Measurements from ENCODE around the gene CRK.
"Not testable (repeated sequence)": the region's sequence is repeated elsewhere in the genome, so short reads cannot be mapped to it uniquely, and the experiment has no call there.

CRK gene

GRCh38 chr17:1467898-1468492, 12.0 kb upstream of the CRK start:
- no peak for DNase-seq (ENCODE audit: low spot score)

GRCh38 chr17:1467258-1467657, 11.2 kb upstream of the CRK start:
- no peak for DNase-seq (ENCODE audit: low spot score)

DNA sequence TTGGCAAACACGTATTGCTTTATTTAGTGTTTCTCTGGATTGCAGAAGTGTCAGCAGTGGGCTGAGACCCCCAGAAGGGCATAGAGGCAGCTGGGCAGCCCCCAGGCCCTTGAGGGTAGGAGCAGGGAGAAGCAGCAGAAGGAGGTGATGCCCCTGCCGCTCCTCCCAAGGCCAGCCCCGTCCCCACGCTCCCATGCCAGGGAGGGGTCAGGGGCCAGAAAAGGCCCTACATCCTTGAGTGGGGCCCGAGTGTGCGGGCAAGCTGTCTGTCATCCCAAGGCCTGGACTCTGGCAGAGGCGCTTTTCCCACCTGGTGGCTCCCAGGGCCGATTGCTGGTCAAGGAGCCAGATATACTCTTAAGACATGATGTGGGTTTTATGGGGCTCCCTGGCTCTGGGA, 8.2 kb upstream of the CRK start:
- no peak for DNase-seq (ENCODE audit: low spot score)

DNA sequence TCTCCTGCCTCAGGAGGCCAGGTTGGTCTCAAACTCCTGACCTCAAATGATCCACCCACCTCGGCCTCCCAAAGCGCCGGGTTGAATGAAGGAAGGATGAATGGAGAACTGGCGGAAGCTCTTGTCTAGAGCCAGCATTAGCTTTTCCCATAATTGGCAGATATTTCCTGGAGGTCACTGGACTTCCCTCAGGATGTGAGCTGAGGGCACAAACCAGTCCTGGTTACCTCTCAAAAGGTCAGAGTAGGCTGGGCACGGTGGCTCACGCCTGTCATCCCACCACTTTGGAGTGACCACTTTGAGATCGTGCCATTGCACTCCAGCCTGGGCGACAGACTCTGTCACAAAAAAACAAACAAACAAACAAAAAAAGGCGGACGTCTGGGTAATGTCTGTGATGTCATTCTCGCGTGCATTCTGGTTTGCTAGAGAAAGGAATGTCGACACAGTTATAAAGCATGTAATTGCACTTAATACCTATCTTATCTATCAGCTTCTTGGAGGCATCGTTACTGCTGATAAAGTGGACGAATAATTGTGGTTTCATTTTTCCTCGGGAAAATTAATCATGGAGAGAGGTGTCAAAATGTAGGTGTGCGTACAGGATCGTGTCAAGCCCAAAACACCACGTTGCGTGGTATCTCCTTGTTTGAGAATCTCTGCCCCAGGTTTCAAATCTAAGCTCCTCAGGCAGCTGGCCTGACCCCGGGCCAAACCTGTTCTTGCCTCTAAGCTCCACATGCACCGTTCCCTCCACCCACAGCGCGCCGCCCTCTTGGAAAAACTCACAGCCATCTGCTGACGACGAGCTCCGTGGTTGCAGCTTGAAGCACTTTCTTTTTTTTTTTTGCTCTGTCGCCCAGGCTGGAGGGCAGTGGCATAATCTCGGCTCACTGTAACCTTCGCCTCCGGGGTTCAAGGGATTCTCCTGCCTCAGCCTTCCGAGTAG, 6.4 kb upstream of the CRK start:
- no peak for DNase-seq (ENCODE audit: low spot score)

DNA sequence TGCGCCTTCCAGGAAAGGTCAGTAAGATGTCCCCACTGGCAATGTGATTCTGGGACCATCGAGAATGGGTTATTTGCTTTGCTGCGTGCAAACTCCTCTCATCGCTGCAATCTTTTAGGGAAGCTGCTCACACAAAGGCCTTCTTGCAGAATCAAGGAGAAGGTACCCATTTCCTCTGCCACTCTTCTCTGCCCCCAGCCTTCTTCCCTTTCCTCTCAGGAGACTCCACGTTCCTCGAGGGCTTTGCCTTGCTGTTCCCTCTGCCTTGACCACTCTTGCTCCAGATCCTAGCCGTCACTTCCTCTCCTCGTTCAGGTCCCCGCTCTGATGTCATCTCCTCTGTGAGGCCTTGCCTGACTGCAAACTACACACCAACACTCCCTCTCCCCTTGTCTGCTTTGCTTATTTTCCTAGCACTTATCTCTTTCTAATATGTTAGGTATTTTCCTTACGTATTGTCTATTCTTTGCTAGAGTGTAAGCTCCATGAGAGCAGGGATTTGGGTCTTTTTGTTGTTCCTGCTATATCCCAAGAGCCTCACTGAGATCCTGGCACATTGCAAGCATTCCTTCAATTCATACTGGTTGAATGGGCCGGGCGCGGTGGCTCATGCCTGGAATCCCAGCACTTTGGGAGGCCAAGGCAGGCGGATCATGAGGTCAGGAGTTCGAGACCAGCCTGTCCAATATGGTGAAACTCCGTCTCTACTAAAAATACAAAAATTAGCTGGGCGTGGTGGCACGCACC, 5.3 kb upstream of the CRK start:
- DNase-seq (ENCODE audit: low spot score) = no peak

DNA sequence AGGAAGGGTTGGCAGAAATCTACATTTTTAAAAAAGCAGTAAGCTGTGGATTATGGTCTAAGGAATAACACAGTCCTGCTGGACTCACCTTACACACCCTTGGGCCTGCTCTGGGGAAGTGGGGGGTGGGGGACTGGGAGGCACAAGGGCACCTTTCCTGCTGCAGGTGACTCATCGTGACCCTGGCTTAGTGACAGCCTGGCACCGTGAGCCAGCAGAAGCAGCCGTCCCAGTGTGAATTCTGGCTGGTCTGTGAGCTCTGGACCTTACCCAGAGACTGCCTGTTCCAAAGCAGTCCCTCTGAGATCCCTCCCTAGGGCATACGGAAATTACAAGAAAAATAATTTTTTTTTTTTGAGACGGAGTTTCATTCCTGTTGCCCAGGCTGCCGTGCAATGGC, 4.2 kb upstream of the CRK start:
- no peak for DNase-seq (ENCODE audit: low spot score)

DNA sequence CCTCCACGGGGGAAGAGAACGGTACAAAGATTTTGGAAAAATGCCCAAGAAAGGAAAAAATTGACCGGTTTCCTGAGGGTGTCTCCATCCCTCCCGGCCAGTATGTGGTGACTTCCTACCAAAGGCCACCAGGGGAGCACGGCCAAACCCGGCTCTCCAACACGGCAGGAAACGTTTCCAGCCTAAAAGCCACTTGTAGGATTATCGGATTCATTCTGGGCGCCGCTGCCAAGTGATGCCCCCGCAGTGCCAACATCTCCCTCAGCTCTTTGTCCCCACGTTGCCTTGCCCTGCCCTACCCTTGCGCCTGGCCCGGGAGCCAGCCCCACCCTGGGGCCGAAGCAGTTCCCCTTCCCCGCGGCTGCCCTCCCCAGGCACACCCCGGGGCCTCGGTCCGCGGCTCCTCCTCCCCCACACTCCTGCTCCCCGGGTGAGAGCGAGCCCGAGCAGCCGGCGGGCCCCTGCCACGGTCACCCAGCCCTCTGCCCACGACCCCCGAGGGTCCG, 688 bp downstream of the CRK start:
- peak; percentile 23 for DNase-seq (ENCODE audit: low spot score)

DNA sequence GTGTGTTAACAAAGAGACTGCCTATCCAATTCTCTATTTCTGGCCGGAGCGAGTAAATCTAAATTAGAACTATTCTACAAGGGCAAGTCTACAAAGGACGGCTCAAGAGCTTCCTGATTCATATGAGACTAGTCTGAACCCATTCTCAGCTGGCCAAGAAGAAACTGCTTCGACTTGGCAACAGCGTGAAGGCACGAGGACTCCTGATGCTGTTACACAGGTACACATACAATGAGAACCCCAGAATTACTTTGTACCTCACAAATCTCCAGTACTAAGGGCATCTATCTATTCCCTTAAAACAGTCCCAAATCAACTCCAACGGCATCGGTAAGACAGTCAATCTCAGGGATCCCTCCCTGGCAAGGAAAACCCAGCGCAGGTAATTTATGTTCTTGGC, 1.5 kb downstream of the CRK start:
- DNase-seq (ENCODE audit: low spot score) = no peak

- DNase-seq (ENCODE audit: low spot score) = not testable (repeated sequence)
Measured at GRCh38 chr17:1453694-1454093, 2.3 kb downstream of the CRK start.

DNA sequence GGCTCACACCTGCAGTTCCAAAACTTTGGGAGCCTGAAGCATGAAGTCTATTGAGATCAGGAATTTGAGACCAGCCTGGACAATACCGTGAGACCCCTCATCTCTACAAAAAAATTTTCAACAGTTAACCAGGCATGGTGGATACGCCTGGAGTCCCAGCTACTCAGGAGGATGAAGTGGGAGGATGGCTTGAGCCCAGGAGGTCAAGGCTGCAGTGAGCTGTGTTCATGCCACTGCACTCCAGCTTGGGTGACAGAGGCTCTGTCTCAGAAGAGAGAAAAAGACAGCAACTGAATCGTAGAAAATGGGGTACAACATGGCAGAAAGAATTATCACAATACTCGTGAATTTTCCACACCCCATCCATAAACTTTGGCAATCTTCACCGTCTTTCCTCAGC, 3.2 kb downstream of the CRK start:
- DNase-seq (ENCODE audit: low spot score) = no peak

DNA sequence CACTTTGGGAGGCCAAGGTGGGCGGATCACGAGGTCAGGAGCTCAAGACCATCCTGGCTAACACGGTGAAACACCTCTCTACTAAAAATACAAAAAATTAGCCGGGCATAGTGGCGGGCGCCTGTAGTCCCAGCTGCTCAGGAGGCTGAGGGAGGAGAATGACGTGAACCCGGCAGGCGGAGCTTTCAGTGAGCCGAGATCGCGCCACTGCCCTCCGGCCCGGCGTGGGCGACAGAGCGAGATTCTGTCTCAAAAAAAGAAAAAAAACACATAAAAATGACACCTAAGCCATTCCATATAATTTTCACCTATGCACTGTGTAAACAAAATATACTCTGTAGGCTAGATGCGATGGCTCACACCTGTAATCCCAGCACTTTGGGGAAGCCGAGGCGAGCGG, 5.8 kb downstream of the CRK start:
- not testable (repeated sequence) for DNase-seq (ENCODE audit: low spot score)

DNA sequence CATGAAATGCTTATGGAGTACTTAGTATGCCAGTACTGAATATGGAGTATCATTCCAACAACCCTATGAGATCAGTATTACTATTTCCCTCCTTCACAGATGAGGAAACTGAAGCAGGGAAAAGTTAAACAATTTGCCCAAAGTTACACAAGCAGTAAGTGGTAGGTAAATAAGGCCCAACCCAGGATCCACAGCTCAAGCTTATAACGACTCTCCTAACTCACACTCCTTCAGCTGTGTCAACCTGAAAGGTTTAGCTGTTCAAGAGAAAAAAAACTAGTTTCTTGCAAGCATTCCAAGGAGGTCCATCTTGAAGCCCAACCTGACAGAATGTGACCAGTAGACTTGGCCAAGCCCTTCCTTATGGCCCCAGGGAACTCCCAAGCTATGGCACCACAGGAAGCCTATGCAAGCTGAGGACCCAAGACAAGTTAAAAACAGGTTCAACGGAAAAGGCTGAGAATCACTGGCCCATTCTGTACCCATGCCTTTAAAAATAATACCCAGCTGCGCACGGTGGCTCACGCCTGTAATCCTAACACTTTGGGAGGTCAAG, 6.5 kb downstream of the CRK start:
- DNase-seq (ENCODE audit: low spot score) = no peak

GRCh38 chr17:1447052-1447451, 9.0 kb downstream of the CRK start:
- DNase-seq (ENCODE audit: low spot score) = no peak

DNA sequence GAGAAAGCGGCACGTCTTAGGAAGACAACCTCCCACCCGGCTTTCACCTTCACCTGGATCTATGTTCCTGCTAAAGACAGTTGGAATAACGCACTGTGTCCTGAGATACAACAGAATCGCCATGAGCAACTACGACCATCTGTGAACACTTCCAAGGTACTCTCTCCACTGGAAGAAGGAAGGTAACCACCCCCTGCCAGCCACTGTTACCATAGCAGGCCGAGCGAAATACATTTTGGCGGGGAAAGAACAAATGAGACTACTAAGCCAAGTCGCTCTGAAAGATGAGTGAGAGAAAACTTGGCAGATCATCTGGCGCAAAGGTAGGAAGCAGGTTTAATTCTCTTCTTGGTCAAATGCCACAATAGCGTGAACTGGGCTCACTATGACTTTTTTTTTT, 9.8 kb downstream of the CRK start:
- no peak for DNase-seq (ENCODE audit: low spot score)

DNA sequence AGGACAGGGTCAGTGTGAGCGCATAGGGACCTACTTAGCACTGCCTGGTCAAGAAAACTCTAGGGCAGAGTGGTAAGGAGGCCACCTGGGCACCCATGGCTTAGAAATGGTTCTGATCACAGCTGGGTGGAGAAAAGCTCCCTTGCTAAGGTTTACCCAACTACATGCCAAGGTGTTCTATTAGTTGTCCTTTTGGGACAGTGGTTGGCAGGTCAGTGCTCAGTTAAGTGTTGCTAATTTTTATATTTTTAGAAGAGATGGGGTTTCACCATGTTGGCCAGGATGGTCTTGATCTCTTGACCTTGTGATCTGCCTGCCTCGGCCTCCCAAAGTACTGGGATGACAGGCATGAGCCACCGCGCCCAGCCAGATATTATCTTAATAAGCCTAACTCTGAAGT, 10.3 kb downstream of the CRK start:
- DNase-seq (ENCODE audit: low spot score) = not testable (repeated sequence)

DNA sequence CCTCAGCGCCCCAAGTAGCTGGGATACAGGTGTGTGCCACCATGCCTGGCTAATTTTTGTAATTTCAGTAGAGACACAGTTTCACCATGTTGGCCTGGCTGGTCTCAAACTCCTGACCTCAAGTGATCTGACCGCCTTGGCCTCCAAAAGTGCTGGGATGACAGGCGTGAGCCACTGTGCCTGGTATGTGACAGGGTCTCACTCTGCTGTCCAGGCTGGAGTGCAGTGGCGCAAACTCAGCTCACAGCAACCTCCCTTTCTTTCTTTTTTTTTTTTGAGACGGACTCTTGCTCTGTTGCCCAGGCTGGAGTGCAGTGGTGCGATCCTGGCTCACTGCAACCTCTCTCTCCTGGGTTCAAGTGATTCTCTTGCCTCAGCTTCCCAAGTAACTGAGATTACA, 13.3 kb downstream of the CRK start:
- not testable (repeated sequence) for DNase-seq (ENCODE audit: low spot score)

- DNase-seq (ENCODE audit: low spot score) = no peak
Measured at GRCh38 chr17:1442187-1442586, 13.8 kb downstream of the CRK start.

- no peak for DNase-seq (ENCODE audit: low spot score)
Measured at GRCh38 chr17:1440921-1441320, 15.1 kb downstream of the CRK start.

DNA sequence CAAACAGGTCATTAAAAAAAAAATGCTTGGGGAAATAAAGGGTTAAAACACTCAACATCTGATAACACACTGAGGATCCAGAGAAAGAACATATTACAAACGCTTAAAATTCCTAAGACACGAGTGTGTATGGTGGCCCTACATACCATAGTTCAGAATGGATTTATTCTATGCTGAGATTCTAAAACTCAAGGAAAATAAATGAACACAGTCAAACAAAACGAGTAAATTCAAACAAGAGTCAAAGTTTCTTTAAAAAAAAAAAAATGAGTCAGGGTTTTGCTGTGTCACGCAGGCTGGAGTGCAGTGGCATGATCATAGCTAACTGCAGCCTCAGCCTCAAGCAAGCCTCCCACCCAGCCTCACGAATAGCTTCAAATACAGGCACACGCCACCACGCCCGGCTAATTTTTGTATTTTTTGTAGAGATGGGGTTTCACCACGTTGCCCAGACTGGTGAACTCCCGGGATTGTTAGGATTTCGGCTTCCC, 17.4 kb downstream of the CRK start:
- no peak for DNase-seq (ENCODE audit: low spot score)

DNA sequence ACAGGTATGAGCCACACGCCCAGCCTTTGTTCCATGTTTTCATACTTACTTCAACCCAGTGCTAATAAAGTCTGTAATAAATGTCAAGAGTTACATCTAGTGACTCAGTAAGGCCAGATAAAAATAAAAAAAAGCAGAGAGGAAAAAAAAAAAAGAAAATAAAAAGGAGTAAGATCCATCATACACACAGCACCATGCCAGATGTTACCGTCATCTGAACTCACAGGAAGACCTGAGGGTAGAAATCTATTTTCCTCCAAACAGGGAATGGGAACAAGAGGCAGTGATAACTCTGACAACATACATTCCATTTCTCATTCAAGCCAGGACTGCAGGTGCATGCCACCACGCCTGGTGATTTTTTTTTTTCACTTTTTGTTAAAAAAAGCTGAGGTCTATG, 20.7 kb downstream of the CRK start:
- DNase-seq (ENCODE audit: low spot score) = no peak

DNA sequence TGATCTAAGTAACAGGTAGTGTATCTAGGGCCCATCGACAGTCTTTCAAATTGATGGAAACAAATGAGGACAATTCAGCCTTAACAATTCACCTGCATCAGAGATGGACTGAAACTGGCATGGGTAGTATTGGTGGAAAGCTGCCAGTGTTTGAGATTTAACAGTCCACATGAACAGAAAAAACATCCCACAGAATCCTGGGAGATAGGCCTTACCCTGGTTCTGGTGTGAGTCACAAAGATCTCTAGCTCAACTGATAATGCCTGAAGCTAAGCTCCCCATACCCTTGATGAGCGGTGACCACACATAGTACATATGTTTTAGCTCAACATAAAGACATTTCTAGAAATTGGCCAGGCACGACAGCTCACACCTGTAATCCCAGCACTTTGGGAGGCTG, 21.9 kb downstream of the CRK start:
- DNase-seq (ENCODE audit: low spot score) = no peak

GRCh38 chr17:1431631-1432104, 24.4 kb downstream of the CRK start:
- DNase-seq (ENCODE audit: low spot score) = no peak

All from putamen (tissue), 1 donor.